Eye (tissue), 1 donor: Measurements from ENCODE around the gene UBR3.
A peak's percentile ranks its signal among the peaks of the same experiment; 100 is the strongest.
"Not testable (repeated sequence)": the region's sequence is repeated elsewhere in the genome, so short reads cannot be mapped to it uniquely, and the experiment has no call there.

Source experiments
- DNase-seq: peaks from one replicate; pipeline ENCODE4 v3.0.0-alpha.2; 2015

The UBR3 gene

DNA sequence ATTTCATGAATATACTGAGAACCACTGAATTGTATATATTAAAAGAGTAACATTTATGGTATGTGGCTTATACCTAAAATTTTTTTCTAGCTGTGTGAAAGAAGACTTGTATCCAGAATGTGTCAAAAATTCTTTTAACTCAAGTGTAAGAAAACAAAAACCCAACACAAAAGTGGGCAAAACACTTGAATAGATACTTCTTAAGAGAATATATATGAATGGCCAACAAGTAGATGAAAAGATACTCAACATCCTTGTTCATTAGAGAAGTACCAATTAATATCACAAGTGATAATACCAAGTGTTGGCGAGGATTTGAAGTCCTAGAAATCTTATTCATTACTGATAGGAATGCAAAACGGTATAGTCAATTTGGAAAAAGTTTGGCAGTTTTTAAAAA, 243.5 kb downstream of the UBR3 start:
- DNase-seq = no peak

DNA sequence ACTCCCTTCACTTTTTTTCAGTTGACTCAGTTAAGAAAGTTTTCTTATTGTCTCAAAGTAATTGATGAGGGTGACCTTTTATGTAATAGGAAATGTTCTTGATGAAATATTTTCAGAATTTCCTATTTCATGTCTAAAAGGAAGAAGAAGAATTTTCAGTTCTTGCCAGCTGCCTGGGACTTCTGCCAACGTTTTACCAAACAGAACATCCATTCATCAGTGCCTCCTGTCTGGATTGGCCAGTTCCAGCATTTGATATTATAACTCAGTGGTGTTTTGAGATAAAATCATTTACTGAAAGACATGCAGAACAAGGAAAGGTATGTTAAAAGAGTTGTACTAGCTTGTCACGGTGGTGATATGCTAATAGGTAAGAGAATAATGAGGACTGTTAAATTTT, 246.0 kb downstream of the UBR3 start:
- DNase-seq = peak; percentile 26

DNA sequence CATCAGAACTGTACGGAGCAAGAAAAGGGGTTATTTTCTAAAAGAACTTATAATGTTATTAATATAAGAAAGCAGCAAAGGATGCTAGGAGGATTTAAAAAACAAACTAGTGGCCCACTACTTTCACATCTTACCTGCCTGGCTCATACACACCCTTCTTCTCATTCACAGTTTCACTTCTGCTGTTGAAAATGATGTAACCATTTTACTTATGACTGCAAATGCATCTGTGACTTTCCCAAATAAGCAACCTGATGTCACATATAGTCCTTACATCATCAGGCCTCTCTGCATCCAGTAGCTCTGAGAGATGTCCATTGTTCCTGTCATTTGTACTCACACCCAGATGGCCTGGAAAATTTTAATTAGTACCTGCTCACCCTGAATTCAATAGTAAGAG, 248.9 kb downstream of the UBR3 start:
- DNase-seq = no peak

DNA sequence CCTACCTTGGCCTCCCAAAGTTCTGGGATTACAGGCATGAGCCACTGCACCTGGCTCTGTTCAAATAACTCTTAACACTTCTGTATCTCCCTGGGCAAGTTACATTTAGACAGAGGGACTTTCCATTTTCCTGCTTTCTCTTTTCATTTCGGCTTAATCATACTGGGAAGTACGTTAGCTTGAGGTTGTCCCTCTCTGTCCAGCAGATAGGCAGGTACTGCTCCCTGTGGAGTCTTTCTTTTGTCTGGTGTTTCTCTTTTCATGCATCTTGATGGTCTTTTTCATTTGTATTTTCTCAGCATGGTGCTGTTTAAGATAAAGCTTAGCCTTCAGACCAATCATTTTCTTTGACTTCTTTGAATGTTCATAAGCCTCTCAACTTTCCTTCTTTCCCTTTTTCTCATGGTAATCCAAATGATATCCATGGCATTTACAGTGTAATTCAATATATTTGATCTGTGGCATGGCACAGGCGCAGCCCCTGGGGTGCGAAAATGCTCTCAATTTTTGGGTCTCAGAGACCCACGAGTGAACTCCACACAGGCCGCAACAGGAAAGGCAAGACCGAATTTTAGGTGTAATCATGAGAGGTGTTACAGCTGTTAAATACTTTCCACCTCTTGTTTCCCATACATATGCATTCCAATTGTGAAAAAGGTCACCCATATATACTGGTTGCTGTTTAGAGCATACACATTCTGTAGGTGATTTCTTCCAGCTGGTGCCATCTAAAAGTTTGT, 250.7 kb downstream of the UBR3 start:
- no peak for DNase-seq

DNA sequence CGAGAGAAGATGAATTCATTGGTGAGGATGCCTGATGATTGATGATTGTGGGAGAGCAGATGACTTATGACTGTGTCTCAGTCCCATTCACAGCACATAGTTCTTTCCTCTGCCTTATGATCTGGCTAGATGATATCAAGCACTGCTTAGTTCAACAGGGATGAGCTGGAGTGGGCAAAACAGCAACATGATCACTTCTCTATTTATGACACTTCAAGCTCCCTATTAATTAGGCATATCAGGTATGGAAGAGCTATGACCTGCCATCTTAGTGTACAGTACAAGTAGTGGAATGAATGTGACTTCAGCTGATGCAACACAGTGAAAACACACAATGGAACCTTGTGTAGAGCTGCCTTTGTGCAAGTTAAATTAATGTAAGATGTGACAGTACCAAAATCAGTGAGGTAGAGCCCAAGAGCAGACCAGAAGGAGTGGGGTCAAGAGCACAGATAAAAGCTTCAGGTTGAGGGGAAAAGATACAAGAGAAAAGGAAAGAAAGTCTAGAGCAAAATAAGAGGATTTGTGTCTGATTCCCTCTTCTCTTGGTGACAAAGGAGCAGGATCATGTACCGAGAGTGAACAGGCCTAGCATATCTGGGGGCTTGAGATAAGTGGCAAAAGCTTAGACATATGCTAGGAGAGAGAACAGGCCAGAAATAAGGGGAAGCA, 257.7 kb downstream of the UBR3 start:
- no peak for DNase-seq

DNA sequence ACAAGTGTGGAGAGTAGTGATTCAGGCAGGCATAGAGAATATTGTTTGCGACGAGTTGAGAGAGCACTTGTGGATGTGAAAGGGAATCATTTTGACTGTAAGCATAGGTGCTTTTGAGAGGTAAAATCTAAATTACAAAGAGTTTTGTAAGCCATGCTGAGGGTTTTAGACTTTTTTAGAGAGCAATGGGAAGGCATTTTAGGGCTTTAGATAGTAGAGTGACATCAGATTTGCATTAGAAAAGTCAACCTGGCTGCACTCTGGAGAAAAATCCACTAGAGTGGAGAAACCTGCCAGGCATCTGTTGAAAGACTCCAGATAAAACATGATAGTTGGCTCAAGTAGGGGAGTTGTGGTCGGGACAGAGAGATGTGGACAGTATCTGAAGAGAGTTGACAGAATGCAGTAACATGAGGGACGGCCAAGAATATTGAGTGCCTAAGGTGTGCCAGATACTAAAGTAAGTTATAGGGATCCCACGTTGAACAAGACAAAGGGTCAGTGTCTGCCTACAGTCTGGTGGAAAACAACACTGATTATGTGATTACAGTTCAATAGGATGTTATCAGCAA, 258.9 kb downstream of the UBR3 start:
- DNase-seq = no peak

DNA sequence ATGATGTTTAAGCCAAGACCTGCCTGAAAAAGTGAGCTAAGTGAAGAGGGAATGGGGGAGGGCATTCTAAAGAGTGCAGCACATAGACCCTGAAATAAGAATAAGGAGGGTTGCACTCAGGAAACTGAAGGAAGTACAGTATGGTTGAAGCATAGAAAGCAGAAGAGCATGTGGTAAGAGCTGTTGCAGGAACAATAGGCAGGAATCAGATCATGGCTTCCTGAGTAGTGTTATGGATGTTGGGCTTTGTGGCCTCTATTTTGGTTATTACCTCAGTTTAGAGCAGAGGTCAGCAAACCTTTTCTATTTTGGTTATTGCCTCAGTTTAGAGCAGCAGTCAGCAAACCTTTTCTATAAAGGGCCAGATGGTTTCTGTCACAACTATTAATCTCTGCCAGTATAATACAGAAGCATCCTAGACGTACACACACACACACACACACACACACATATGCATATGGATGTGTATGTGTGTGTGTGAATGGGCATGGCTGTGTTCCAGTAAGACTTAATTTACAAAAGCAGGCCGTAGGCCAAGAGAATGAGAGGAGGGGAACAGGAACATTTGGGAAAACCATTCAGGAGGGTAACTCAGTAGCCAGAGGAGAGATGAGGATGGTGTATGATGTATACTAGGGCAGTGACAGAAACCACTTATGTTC, 259.6 kb downstream of the UBR3 start:
- DNase-seq = no peak

DNA sequence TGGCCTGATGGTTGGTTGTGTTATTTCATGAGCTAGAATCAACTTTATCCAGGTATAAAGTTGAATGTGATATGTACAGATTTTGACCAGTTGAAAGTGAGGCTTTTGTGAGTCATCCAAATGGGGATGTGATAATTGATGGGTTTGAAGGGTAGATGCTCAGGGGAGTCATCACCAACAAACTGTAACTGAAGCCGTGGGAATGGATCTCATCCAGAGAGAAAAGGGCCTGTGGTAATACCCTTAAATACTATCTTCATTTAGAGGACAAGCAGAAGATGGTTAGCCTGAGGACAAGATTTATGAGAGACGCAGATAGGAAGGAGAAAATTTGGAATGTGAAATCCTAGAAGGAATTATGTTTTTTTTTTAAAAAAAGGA, 260.1 kb downstream of the UBR3 start:
- DNase-seq = no peak

DNA sequence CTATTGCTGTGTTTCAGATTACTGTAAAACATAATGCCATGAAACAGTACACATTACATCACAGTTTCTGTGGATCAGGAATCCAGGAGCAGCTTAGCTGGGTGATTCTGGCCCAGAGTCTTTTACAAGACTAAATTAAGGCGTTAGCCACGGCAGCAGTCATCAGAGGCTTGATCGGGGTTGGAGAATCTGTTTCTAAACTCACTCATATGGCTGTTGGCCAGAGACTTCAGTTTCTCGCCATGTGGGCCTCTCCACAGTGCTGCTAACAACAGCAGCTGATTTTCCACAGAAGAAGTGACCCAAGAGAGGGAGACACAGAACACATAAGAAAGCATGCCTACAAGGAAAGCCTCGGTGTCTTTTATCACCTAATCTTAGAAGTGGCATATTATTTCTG, 261.5 kb downstream of the UBR3 start:
- DNase-seq = no peak

DNA sequence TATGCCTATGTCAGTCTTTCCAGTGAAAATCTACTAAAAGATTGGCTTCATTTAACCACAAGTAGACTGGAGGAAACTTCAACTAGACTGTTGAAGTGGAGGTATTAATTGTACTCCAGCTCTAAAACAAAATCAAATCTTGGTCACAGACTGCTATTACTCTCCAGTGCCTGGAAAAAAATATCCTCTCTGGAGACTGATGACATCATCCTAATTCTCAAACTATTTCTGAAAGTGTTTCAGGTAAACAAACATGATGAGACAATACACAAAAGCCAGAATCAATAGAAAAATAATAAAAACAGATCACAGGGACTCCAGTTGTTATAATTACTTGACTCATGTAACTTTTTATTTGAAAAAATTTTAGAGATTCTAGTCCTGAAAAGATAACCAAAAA, 263.0 kb downstream of the UBR3 start:
- DNase-seq = no peak

DNA sequence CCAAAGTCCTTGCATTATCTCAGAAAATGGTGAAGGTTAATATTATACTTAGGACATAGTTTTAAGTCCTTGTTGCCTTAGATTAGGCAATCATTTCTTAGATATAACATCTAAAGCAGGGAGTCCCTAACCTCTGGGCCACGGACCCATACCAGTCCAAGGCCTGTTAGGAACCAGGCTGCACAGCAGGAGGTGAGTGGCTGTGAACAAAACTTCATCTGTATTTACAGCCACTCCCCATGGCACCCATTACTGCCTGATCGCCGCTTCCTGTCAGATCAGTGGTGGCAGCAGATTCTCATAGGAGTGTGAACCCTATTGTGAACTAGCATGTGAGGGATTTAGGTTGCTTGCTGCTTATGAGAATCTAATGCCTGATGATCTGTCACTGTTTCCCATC, 264.2 kb downstream of the UBR3 start:
- DNase-seq = no peak

DNA sequence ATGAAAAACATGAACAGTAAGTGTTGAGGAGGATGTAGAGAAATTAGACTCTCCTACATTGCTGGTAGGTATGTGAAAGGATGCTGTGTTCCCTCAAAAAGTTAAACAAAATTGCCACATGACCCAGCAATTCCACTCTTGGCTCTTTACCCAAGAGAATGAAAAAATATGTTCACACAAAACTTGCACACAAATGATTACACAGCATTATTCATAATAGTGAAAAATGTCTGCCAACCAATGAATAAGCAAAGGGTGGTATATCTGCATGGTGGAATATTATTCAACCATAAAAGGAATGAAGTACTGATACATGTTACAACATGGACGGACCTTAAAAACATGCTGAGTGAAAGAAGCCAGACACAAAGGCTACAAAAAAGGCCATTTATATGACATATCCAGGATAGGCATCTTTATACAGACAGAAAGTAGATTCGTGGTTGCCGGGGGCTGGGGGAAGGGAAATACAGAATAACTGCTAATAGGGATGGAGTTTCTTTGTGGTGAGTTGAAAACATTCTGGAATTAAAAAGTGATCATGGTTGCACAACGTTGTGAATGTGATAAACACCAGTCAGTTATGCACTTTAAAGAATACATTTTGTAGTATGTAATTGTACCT, 265.3 kb downstream of the UBR3 start:
- DNase-seq = no peak

DNA sequence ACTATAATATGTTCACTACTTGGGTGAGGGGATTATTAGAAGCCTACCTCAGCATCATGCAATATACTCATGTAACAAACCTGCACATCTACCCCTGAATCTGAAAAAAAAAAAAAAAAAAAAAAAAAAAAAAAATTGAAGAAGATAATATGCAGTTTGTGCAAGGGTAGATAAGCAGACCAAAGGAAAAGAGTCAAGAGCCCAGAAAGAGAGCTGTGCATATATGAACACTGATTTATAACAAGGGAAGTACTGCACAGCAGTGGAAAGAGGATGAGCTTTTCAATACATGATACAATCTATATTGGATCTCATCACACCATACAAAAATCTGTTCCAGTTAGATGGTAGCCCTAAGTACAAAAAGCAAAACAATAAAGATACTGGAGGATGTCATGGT, 268.1 kb downstream of the UBR3 start:
- DNase-seq = no peak

DNA sequence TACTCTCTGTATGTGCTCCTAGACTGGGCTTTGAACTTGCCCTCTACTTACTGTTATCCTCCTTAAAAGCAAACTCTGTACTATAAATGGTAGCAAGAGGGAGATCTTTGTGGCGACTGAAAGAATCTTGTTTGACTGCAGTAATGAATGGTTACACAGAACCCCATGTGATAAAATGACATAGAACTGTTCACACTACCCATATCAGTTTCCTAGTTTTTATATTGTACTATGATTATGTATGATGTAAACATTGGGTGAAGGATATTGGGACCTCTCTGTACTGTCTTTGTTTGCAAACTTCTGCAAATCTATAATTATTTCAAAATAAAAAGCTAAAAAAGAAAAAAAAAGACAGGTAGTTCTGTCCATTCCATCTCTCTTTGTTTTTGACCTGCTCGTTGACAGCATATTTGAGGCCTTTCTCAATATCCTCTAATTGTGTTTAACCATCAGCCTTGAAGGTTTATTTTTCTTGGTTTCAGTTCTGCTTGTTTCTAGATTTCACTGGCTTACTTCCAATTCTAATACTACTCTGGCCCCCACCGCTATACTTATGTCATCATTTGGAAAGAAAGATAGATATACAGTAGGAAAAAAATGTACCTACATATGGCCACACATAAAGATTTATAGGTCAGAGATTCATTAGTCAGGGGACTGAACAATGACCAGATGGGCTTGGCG, 271.5 kb downstream of the UBR3 start:
- no peak for DNase-seq

DNA sequence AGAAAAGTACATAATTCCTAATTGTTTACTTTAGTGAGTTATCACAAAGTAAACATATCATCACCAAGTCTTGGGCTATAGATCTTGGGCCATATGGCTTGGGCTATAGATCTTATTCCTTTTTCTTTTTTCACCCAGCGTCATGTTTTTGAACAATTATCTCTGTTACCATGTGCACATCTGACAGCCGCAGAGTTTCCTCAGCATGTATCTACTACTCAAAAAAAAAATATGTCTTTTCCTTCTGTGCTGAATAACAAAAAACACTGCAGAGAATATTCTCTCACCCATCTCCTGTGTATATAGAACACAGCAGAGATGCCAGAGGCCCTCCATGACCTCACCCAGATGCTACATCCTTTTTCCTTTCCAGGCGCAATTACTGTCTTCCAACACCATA, 274.5 kb downstream of the UBR3 start:
- no peak for DNase-seq

DNA sequence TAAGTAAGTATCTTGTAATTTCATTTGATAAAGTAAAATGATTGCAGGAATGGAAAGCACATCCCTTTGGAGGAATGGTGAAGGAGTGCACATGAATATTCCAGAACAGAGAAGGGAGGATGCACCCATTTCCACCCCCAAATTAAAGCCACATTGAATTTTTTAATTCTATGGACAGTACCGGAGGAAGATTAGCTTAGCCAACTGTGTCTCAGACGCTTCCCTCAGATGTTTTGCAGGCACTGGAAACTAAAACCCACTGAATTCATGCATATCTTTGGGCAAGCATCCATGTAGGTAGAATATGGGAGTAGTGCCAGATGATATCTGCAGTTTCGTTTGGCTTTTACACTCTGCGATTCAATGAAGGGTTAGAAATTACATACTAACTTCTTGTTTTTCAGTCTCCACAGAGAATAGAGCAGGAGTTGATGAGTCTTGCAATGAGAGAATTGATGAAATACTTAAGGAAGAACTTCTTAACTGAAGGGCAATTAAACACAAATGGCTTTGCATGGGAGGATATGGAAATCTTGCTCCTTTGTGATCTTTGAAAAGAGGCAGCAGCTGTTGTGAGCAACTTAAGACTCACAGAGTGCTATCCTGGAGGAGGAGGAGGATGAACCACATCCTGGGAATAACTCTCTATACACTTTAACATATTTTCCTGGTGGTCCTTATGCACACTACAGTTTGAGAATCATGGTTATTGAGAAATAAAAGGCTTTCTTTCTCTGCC, 279.0 kb downstream of the UBR3 start:
- DNase-seq = no peak

DNA sequence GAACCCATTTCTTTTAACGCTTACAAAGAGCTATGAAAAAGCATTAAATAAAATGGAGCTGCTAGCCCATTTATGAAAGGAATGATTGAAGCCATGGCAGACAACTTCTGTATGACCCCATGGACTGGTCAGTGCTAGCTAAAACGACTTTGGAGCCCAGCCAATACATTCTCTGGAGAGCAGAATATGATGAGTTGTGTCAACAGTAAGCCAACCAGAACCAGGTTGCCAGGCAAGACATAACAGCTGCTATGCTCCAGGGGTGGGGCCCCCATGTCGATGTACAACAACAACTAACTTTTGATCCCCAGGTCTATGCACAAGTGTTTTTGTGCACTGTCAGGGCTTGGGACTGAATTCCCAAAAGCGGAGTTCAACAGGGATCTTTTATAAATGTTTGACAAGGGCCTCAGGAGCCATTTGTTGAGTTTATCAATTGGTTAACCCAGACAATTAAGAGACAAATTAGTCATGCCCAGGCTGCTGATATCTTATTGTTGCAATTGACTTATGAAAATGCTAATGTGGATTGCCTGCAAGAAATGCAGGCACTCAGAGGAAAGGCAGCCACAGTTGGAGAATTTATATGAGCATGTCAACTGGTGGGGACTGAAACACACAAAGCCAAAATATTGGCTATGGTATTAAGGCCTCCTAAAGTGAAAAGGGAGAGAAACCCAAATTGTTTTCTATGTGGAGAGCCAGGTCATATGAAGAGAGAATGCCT, 286.1 kb downstream of the UBR3 start:
- DNase-seq = no peak

DNA sequence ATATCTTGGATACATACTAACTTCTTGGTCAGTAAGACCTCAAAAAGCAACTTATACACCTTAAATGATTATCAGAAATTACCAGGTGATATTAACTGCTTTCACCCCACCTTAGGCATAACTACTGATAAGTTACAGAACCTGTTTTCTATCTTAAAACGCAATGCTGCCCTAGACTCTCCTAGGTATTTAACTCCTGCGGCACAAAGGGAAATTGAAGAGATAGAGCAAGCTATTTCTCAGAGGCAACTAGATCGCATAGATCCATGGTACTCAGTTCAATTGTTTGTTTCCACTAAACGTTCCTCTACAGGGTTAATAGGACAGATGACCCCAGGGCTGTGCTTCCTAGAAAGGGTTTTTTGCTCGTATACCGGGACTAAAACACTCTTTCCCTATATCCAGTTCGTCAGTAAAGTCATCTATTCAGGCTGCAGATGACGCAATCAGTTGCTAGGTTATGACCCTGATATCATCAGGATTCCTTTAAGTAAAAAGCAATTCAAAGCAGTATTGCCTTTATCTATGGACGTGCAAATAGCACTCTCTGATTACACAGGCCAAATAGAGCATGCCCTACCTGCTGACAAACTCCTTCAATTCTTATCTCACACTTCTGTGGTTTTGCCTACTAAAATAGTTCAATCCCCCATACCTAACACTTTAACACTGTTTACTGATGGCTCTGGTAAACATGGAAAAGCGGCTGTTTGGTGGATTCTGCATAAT, 288.4 kb downstream of the UBR3 start:
- DNase-seq = no peak

DNA sequence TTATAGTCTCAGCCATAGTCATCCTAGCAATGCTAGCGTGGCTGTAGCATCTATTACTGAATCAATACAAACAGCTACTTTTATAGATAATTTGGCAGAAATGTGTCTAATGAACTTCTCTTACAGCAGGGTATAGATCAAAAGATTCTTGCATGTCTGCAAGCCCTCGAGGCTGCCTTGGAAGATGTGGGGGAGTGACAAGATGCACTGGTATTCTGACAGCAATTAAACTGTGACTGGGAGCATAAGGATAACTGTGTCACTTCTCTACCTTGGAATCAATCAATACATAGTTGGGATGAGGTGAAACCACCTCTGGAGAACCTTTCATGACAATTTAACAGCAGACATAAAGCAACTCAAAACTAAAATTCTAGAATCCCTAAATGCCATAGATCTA, 291.4 kb downstream of the UBR3 start:
- no peak for DNase-seq

DNA sequence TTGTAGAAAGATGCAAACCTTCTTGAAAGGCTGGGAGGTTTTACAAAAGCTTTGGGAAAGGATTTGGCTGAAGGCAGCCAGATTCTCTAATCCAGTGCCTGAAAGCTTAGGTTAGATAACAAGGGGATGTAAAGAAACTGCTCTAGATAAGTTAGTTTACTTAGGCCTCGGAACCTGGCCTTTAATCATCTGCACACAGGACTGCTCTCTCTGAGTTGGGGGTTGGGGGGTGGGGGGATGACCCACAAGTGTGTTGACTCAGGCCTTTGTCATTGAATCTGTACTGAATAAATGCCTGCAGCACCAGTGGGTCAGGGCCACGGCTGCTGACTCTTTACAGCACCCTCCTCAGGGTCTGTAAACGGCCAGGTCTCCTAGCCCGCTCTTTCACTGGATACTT, 292.1 kb downstream of the UBR3 start:
- not testable (repeated sequence) for DNase-seq

DNA sequence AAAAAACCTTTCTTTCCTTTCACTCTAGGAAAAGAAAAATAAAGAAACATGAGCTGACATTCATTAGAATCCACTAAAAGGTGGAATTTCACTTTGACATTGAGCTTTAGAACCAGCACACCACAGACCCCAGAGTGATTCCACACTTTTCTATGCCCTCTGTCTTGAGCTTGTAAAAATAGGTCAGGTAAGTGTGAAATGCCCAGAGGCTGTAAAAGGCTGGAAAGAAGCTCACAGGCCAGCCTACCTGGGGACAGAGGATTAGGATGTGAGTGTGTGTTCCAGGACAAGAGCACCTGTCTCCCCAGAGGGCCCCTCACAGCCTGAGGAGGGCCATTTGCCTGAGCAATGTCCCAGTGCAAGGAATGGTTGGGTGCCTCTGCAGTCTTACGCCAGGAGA, 294.4 kb downstream of the UBR3 start:
- DNase-seq = no peak
